Transverse colon (tissue), 4 donors: Measurements from ENCODE around the gene PDE6A. TPM values are rescaled to one million over a fixed set of nuclear protein-coding genes. Genes with fewer than 3 reads are reported as not detected.

ENCODE experiments used
- DNase-seq: peaks from one replicate; pipeline ENCODE4 v3.0.0-alpha.2; 2019
- H3K27ac ChIP-seq, 4 donors: fragments of 200-600 bp; sonication (generic); 2 replicates each; pipeline ENCODE4 v1.5.1; 2016 to 2018; ENCODE audit warnings: inconsistent platforms in 4 of 4
- H3K27me3 ChIP-seq: fragments of 200-600 bp; sonication (generic); 2 replicates; pipeline ENCODE4 v1.5.1; 2017; ENCODE audit warnings: inconsistent platforms
- H3K36me3 ChIP-seq, 4 donors: fragments of 200-600 bp; sonication (generic); 2 replicates each; pipeline ENCODE4 v1.5.1; 2017 to 2019; ENCODE audit warnings: inconsistent platforms in 4 of 4
- H3K4me1 ChIP-seq, 4 donors: fragments of 200-600 bp; sonication (generic); 2 replicates each; pipeline ENCODE4 v1.5.1; 2017 to 2020; ENCODE audit warnings: inconsistent platforms in 4 of 4
- H3K4me3 ChIP-seq, 4 donors: fragments of 200-600 bp; sonication (generic); 1 replicate in 1 of 4; 2 replicates in 3 of 4; pipeline versions ENCODE4 v1.5.1 to v1.6.1; 2017 to 2019; ENCODE audit warnings: inconsistent platforms in 4 of 4
- H3K9me3 ChIP-seq, 2 donors: fragments of 200-600 bp; sonication (generic); 2 replicates each; pipeline ENCODE4 v1.5.1; 2017 to 2019; ENCODE audit warnings: inconsistent platforms in 2 of 2
- CTCF ChIP-seq, 5 experiments: fragments of 200-600 bp in 3 of 5; fragments of 450-650 bp in 2 of 5; sonication (generic) in 3 of 5; IDR thresholded peaks; 1 replicate in 2 of 5; 2 replicates in 3 of 5; pipeline ENCODE4 v1.5.1; 2016 to 2017; ENCODE audit warnings: antibody characterized with exemption in 5 of 5, inconsistent platforms in 3 of 5, mild to moderate bottlenecking in 2 of 5, moderate library complexity in 1 of 5
- EP300 ChIP-seq: sonication (generic); formaldehyde crosslinking; IDR thresholded peaks from one replicate; pipeline ENCODE4 v1.6.1; 2017; ENCODE audit warnings: antibody characterized with exemption, low read depth
- POLR2A ChIP-seq: fragments of 450-650 bp; IDR thresholded peaks from one replicate; pipeline ENCODE4 v1.6.1; 2016; ENCODE audit warnings: antibody characterized with exemption, mild to moderate bottlenecking, moderate library complexity
- POLR2AphosphoS5 ChIP-seq, 3 donors: sonication (generic); formaldehyde crosslinking; IDR thresholded peaks; one replicate each; pipeline ENCODE4 v1.6.1; 2016; ENCODE audit warnings: antibody characterized with exemption in 3 of 3
- WGBS, 2 donors: methylation state at CpG; one replicate each; pipeline ENCODE4 v1.1.5; 2018; ENCODE audit warnings: low coverage in 1 of 2; 5-methylcytosine and 5-hydroxymethylcytosine counted together
- in situ Hi-C, 4 donors: fragments of 200-750 bp; cut with MboI; loops; one replicate each; pipeline versions ENCODE4 v1.15.0 to v1.15.1; 2017; ENCODE audit warnings: low sequenced_read_pairs in 3 of 4, low pct_ligation_motif_present in 1 of 4, low pct_unique_long_range_greater_than_20kb in 1 of 4
- intact Hi-C: fragments of 100-400 bp; cut with DNase I; formaldehyde crosslinking; loops from one replicate; pipeline ENCODE4 v1.15.1; 2023; ENCODE audit warnings: low total_unique reads
- total RNA-seq, 4 donors: library from RNA; depleted of rRNA; stranded (reverse); fragments of >200 nt; gene quantifications; one replicate each; pipeline ENCODE4 v1.1.0, GENCODE V29; 2016

Gene PDE6A
- total RNA-seq, 4 donors from 2014 or later, result 1.2 to 6.5 (median 3.5) TPM

- WGBS, 2 donors, result 53% methylated on average over 1 of the region's 1 CpG; no CpG with 5 or more reads in 1 of the 2 donors
- TF ChIP-seq CTCF (IDR thresholded peaks at IDR 0.05) (peak in 1 of 5 experiments; percentile 31), POLR2A (no peak)
- no peak overlapping the region for H3K4me3 ChIP-seq
- DNase-seq, result no peak
- H3K27me3 ChIP-seq, result no peaks in the 10 kb centered on the region
- intact Hi-C loops (no loop called here), in situ Hi-C loops (loop anchor here in 1 of 4 donors (25.0 kb wide), 1 partner anchor 92 kb away; the partner anchor contains the start of gene SLC26A2)
- H3K4me1 ChIP-seq, result peaks cover 32 to 49% (median 40%) of the 10 kb centered on the region in 4 donors
- peak overlapping the region; percentile 80 to 86 (median 84) for H3K27ac ChIP-seq
- no peaks in the 10 kb centered on the region for H3K9me3 ChIP-seq
- no peaks in the 10 kb centered on the region for H3K36me3 ChIP-seq
These were observed 74.4 kb downstream of the PDE6A start for GRCh38 chr5:149870232-149870631.

- Histone ChIP-seq H3K36me3 (no peaks in the 10 kb centered on the region), H3K4me3 (no peak overlapping the region), H3K27me3 (no peaks in the 10 kb centered on the region), H3K27ac (peak overlapping the region; percentile 80 to 86 (median 84)), H3K4me1 (peaks cover 32 to 49% (median 40%) of the 10 kb centered on the region in 4 donors), H3K9me3 (no peaks in the 10 kb centered on the region)
- intact Hi-C loops, result no loop called here
- TF ChIP-seq CTCF (IDR thresholded peaks at IDR 0.05) (no peak), EP300 (no peak), POLR2A (no peak), POLR2AphosphoS5 (IDR thresholded peaks at IDR 0.05) (peak in 2 of 3 donors; percentile 54 to 78)
- in situ Hi-C loops, result loop anchor here in 1 of 4 donors (25.0 kb wide), 1 partner anchor 93 kb away; the partner anchor contains the start of gene SLC26A2
- peak; percentile 83 for DNase-seq
- 41 to 55% methylated on average over 4 to 5 of the region's 5 CpGs for WGBS, 2 donors
These were observed 75.2 kb downstream of the PDE6A start for GRCh38 chr5:149869411-149869821.

- in situ Hi-C loops, result loop anchor here in 1 of 4 donors (25.0 kb wide), 1 partner anchor 97 kb away; the partner anchor contains the start of gene SLC26A2
These were observed 78.8 kb downstream of the PDE6A start for GRCh38 chr5:149865746-149866145.

GRCh38 chr5:149863830-149864229 lies 80.8 kb downstream of the PDE6A start:
- Histone ChIP-seq H3K27me3 (no peaks in the 10 kb centered on the region), H3K4me1 (peaks cover 0 to 10% (median 5%) of the 10 kb centered on the region in 4 donors), H3K9me3 (no peaks in the 10 kb centered on the region), H3K27ac (no peak overlapping the region), H3K4me3 (no peak overlapping the region), H3K36me3 (no peaks in the 10 kb centered on the region)
- no peak for DNase-seq
- intact Hi-C loops, result no loop called here
- in situ Hi-C loops, result loop anchor here in 1 of 4 donors (25.0 kb wide), 1 partner anchor 98 kb away; the partner anchor contains the start of gene SLC26A2
- no peak for TF ChIP-seq CTCF (IDR thresholded peaks at IDR 0.05)
- no peak for TF ChIP-seq EP300
- no peak for TF ChIP-seq POLR2A
- TF ChIP-seq POLR2AphosphoS5 (IDR thresholded peaks at IDR 0.05), result no peak
- WGBS, 2 donors, result 94% methylated on average over 3 of the region's 3 CpGs; no CpG with 5 or more reads in 1 of the 2 donors

More at GRCh38 chr5:149865746-149866145, 78.8 kb downstream of the PDE6A start:
- Histone ChIP-seq H3K36me3 (no peaks in the 10 kb centered on the region), H3K4me1 (peaks cover 12 to 25% (median 15%) of the 10 kb centered on the region in 4 donors), H3K9me3 (no peaks in the 10 kb centered on the region), H3K27ac (no peak overlapping the region), H3K27me3 (no peaks in the 10 kb centered on the region), H3K4me3 (no peak overlapping the region)
- no peak for TF ChIP-seq CTCF (IDR thresholded peaks at IDR 0.05)
- no peak for TF ChIP-seq EP300
- intact Hi-C loops, result no loop called here
- no peak for DNase-seq
- WGBS, 2 donors, result 50 to 90% methylated on average over 2 to 4 of the region's 4 CpGs
